HepG2 (cell line): Measurements from ENCODE around the gene PAN2. TPM values are rescaled to one million over a fixed set of nuclear protein-coding genes. Genes with fewer than 3 reads are reported as not detected.

ENCODE experiments used
- ATF7 ChIP-seq, 2 experiments: fragments of 450-650 bp in 1 of 2; sonication (generic) in 1 of 2; formaldehyde crosslinking in 1 of 2; IDR thresholded peaks; 2 replicates each; pipeline versions ENCODE4 v1.4.0 to v1.6.1; 2016 to 2020; ENCODE audit warnings: antibody characterized with exemption in 1 of 2, mild to moderate bottlenecking in 1 of 2, missing genetic modification reagents in 1 of 2
- FOXP1 ChIP-seq, 2 experiments: fragments of 450-650 bp in 1 of 2; IDR thresholded peaks; 2 replicates each; pipeline ENCODE4 v1.6.1; 2017 to 2018; ENCODE audit warnings: antibody characterized with exemption in 1 of 2
- GABPA ChIP-seq, 2 experiments: IDR thresholded peaks; 2 replicates each; pipeline ENCODE4 v1.6.1; 2011 to 2016; ENCODE audit warnings: low read depth in 2 of 2, low read length in 1 of 2, missing biosample characterization in 1 of 2, missing genetic modification characterization in 1 of 2
- HDAC6 ChIP-seq: fragments of 200-600 bp; sonication (generic); IDR thresholded peaks from 2 replicates; pipeline ENCODE4 v1.7.0; 2017; ENCODE audit warnings: mild to moderate bottlenecking, antibody characterized with exemption, low read length, low read depth
- KDM5B ChIP-seq: sonication (generic); formaldehyde crosslinking; IDR thresholded peaks from 2 replicates; pipeline ENCODE4 v1.4.0; 2020; ENCODE audit warnings: missing genetic modification reagents, mild to moderate bottlenecking, borderline replicate concordance
- SMAD1 ChIP-seq: sonication (generic); formaldehyde crosslinking; IDR thresholded peaks from 2 replicates; pipeline ENCODE4 v1.4.0; 2020; ENCODE audit warnings: missing genetic modification reagents, low read depth, mild to moderate bottlenecking, borderline replicate concordance
- SNRNP70 ChIP-seq: fragments of 200-400 bp; formaldehyde crosslinking; IDR thresholded peaks from 2 replicates; pipeline ENCODE4 v1.6.1; 2017; ENCODE audit warnings: mild to moderate bottlenecking, low read depth, low read length, moderate library complexity
- ZBTB7B ChIP-seq: sonication (generic); formaldehyde crosslinking; IDR thresholded peaks from 2 replicates; pipeline ENCODE4 v1.4.0; 2020; ENCODE audit warnings: missing genetic modification reagents
- ZIK1 ChIP-seq: sonication (generic); formaldehyde crosslinking; IDR thresholded peaks from 2 replicates; pipeline ENCODE4 v1.5.0; 2020; ENCODE audit warnings: mild to moderate bottlenecking, low read depth, missing genetic modification reagents, borderline replicate concordance
- ZNF101 ChIP-seq: sonication (generic); formaldehyde crosslinking; IDR thresholded peaks from 2 replicates; pipeline ENCODE4 v1.4.0; 2020; ENCODE audit warnings: mild to moderate bottlenecking, low read depth, missing genetic modification reagents, borderline replicate concordance
- ZNF253 ChIP-seq: sonication (generic); formaldehyde crosslinking; IDR thresholded peaks from 2 replicates; pipeline ENCODE4 v1.8.0; 2022; ENCODE audit warnings: mild to moderate bottlenecking, missing genetic modification reagents, borderline replicate concordance
- ZNF510 ChIP-seq: sonication (generic); formaldehyde crosslinking; IDR thresholded peaks from 2 replicates; pipeline ENCODE4 v1.4.0; 2020; ENCODE audit warnings: low read depth, mild to moderate bottlenecking, missing genetic modification reagents
- polyA plus RNA-seq, 8 experiments: library from polyadenylated mRNA; depleted of rRNA in 3 of 8; stranded (reverse) in 7 of 8; unstranded in 1 of 8; fragments of >200 nt; fragmentation: Illumina TruSeq in 4 of 8; extraction: Trizol in 4 of 8; gene quantifications; 2 replicates each; pipeline versions ENCODE4 v1.2.1 to v1.2.3, GENCODE V29; 2011 to 2016; ENCODE audit warnings: low read depth in 4 of 8, missing spikeins in 1 of 8, mixed read lengths in 1 of 8; ENCODE audit not compliant: insufficient read depth in 1 of 8
- total RNA-seq, 5 experiments: library from RNA; depleted of rRNA; stranded (reverse); fragments of >200 nt; fragmentation: Illumina TruSeq; extraction: Trizol; gene quantifications; 2 replicates each; pipeline ENCODE4 v1.2.3, GENCODE V29; 2016; ENCODE audit warnings: low read depth in 1 of 5
- TF ChIP-seq, protein P1 (sequence below), 2 experiments: sonication (generic) in 1 of 2; formaldehyde crosslinking in 1 of 2; IDR thresholded peaks; 2 replicates each; pipeline versions ENCODE4 v1.5.1 to v1.6.1; 2011 to 2020; ENCODE audit warnings: borderline replicate concordance in 1 of 2, low read depth in 1 of 2, low read length in 1 of 2, mild to moderate bottlenecking in 1 of 2, missing genetic modification reagents in 1 of 2, moderate library complexity in 1 of 2
- TF ChIP-seq, protein P2 (sequence below): IDR thresholded peaks from 2 replicates; pipeline ENCODE4 v1.6.1; 2016; ENCODE audit warnings: missing genetic modification reagents, missing compliant biosample characterization
- TF ChIP-seq, protein P3 (sequence below): sonication (generic); formaldehyde crosslinking; IDR thresholded peaks from 2 replicates; pipeline ENCODE4 v1.8.0; 2022; ENCODE audit warnings: low read depth, missing genetic modification reagents
- TF ChIP-seq, protein P4 (sequence below): sonication (generic); formaldehyde crosslinking; IDR thresholded peaks from 2 replicates; pipeline ENCODE4 v1.5.0; 2020; ENCODE audit warnings: mild to moderate bottlenecking, missing genetic modification reagents
- TF ChIP-seq, protein P5 (sequence below): IDR thresholded peaks from 2 replicates; pipeline ENCODE4 v1.6.1; 2016; ENCODE audit warnings: mild to moderate bottlenecking, missing biosample characterization, missing genetic modification reagents

PAN2 gene
- total and polyA plus RNA-seq, 2 of the 13 experiments (the other 11 are each of a cell fraction or from before 2014, with no cell fraction given), result 27.2 to 61.1 TPM

DNA sequence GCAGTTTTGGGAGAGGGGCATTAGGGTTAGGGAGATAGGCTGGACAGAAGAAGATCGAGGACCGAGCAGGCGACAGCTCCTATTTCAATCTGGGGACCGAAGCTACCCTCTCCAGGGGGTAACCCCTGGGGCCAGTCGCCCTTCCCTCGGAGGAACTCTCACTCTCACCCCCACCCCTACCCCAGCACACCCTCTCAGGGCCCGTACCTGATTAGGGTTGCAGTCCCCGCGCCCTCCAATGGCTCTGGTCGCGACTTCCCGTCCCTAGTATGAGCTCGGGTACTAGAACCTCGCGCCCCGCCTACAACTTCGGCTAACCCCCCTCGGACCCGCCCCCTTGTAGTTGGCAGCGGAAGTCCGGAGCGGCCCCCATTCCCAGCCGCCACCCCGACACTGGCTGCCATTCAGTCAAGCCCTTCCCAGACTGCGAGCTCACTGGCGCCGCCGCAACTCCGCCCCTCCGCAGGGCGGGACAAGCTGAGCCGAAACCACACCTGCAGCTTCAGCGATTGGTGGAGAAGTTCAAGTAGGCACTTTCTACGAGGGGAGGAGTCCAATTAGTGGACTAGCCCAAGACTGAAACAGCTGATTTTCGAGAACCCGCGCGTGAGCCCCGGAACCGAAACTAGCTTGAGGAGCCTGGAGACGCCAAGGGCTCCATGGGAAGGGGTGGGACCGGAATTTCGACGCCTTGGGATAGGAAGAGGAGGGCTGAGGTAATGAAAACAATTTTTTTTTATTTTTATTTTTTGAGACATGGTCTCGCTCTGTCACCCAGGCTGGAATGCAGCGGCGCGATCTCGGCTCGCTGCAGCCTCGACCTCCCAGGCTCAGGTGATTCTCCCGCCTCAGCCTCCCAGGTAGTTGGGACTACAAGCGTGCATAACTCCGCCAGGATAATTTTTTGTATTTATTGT, 26.3 kb upstream of the PAN2 start, which contains the start of gene STAT2 (continued):
- TF ChIP-seq, protein P1, sequence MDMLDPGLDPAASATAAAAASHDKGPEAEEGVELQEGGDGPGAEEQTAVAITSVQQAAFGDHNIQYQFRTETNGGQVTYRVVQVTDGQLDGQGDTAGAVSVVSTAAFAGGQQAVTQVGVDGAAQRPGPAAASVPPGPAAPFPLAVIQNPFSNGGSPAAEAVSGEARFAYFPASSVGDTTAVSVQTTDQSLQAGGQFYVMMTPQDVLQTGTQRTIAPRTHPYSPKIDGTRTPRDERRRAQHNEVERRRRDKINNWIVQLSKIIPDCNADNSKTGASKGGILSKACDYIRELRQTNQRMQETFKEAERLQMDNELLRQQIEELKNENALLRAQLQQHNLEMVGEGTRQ (IDR thresholded peaks at IDR 0.05; ENCODE audit: low read depth, low read length), result no peak
- TF ChIP-seq, protein P1 (CRISPR knock-in tag; IDR thresholded peaks at IDR 0.05; ENCODE audit: borderline replicate concordance), result no peak
- TF ChIP-seq ZNF101 (CRISPR knock-in tag) (no peak), SNRNP70 (no peak), SMAD1 (CRISPR knock-in tag) (no peak), ZNF510 (CRISPR knock-in tag) (no peak), GABPA (IDR thresholded peaks at IDR 0.05; ENCODE audit: low read depth, low read length) (peak; percentile 65), GABPA (CRISPR knock-in tag; IDR thresholded peaks at IDR 0.05; ENCODE audit: low read depth) (peak; percentile 88), ATF7 (IDR thresholded peaks at IDR 0.05) (no peak), ATF7 (CRISPR knock-in tag; IDR thresholded peaks at IDR 0.05) (no peak), ZIK1 (CRISPR knock-in tag) (no peak), FOXP1 (IDR thresholded peaks at IDR 0.05) (no peak), FOXP1 (CRISPR knock-in tag; IDR thresholded peaks at IDR 0.05) (no peak), KDM5B (CRISPR knock-in tag) (no peak; the same call in 1 of the 2 replicates), HDAC6 (no peak), ZNF253 (no peak), ZBTB7B (CRISPR knock-in tag) (no peak)
- TF ChIP-seq, protein P2, sequence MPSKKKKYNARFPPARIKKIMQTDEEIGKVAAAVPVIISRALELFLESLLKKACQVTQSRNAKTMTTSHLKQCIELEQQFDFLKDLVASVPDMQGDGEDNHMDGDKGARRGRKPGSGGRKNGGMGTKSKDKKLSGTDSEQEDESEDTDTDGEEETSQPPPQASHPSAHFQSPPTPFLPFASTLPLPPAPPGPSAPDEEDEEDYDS (CRISPR knock-in tag), result peak; percentile 90
- TF ChIP-seq, protein P3, sequence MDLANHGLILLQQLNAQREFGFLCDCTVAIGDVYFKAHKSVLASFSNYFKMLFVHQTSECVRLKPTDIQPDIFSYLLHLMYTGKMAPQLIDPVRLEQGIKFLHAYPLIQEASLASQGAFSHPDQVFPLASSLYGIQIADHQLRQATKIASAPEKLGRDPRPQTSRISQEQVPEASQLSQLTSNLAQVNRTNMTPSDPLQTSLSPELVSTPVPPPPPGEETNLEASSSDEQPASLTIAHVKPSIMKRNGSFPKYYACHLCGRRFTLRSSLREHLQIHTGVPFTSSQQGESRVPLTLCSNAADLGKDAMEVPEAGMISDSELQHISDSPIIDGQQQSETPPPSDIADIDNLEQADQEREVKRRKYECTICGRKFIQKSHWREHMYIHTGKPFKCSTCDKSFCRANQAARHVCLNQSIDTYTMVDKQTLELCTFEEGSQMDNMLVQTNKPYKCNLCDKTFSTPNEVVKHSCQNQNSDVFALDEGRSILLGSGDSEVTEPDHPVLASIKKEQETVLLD (CRISPR knock-in tag), result no peak
- TF ChIP-seq, protein P4, sequence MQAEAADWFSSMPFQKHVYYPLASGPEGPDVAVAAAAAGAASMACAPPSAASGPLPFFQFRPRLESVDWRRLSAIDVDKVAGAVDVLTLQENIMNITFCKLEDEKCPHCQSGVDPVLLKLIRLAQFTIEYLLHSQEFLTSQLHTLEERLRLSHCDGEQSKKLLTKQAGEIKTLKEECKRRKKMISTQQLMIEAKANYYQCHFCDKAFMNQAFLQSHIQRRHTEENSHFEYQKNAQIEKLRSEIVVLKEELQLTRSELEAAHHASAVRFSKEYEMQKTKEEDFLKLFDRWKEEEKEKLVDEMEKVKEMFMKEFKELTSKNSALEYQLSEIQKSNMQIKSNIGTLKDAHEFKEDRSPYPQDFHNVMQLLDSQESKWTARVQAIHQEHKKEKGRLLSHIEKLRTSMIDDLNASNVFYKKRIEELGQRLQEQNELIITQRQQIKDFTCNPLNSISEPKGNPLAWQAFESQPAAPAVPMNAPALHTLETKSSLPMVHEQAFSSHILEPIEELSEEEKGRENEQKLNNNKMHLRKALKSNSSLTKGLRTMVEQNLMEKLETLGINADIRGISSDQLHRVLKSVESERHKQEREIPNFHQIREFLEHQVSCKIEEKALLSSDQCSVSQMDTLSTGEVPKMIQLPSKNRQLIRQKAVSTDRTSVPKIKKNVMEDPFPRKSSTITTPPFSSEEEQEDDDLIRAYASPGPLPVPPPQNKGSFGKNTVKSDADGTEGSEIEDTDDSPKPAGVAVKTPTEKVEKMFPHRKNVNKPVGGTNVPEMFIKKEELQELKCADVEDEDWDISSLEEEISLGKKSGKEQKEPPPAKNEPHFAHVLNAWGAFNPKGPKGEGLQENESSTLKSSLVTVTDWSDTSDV (CRISPR knock-in tag), result no peak
- TF ChIP-seq, protein P5, sequence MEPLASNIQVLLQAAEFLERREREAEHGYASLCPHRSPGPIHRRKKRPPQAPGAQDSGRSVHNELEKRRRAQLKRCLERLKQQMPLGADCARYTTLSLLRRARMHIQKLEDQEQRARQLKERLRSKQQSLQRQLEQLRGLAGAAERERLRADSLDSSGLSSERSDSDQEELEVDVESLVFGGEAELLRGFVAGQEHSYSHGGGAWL (CRISPR knock-in tag), result peak; percentile 61; the same call in 1 of the 2 replicates
